Mesothelial cell of epicardium (in vitro differentiated cells): ENCODE results near the gene OR4X1. TPM values are rescaled to one million over a fixed set of nuclear protein-coding genes. Genes with fewer than 3 reads are reported as not detected.
"Not testable (repeated sequence)": the region's sequence is repeated elsewhere in the genome, so short reads cannot be mapped to it uniquely, and the experiment has no call there.

Source experiments
- DNase-seq, 2 experiments: peaks; one replicate each; pipeline ENCODE4 v3.0.0; 2021; ENCODE audit warnings: low spot score in 2 of 2; ENCODE audit not compliant: unreplicated experiment in 2 of 2
- H3K27ac Mint-ChIP-seq: 2 replicates; pipeline ENCODE4 v1.8.0; 2021; ENCODE audit warnings: mixed read lengths
- H3K27me3 Mint-ChIP-seq: 2 replicates; pipeline ENCODE4 v1.8.0; 2021; ENCODE audit warnings: low read depth, mixed read lengths
- H3K36me3 Mint-ChIP-seq: 2 replicates; pipeline ENCODE4 v1.8.0; 2021; ENCODE audit warnings: mixed read lengths
- H3K4me1 Mint-ChIP-seq: 2 replicates; pipeline ENCODE4 v1.8.0; 2021; ENCODE audit warnings: mixed read lengths
- H3K4me3 Mint-ChIP-seq: 2 replicates; pipeline ENCODE4 v1.8.0; 2021; ENCODE audit warnings: mild to moderate bottlenecking, moderate library complexity, mixed read lengths
- H3K9me3 Mint-ChIP-seq: 2 replicates; pipeline ENCODE4 v1.8.0; 2021; ENCODE audit warnings: mixed read lengths
- total RNA-seq: library from RNA; stranded (reverse); gene quantifications from 3 replicates; pipeline ENCODE4 v1.2.1, GENCODE V29; 2021
- TF ChIP-seq, protein P1 (sequence below): fragments of 200-600 bp; sonication (generic); IDR thresholded peaks from one replicate; pipeline ENCODE4 v1.5.0; 2021; ENCODE audit warnings: antibody characterized with exemption; ENCODE audit not compliant: unreplicated experiment

The OR4X1 gene
- total RNA-seq, 1 donor from 2014 or later = not detected

- no peak for DNase-seq
- no peaks in the 10 kb centered on the region for H3K4me1 Mint-ChIP-seq
- H3K27ac Mint-ChIP-seq = no peak overlapping the region
- TF ChIP-seq, protein P1, sequence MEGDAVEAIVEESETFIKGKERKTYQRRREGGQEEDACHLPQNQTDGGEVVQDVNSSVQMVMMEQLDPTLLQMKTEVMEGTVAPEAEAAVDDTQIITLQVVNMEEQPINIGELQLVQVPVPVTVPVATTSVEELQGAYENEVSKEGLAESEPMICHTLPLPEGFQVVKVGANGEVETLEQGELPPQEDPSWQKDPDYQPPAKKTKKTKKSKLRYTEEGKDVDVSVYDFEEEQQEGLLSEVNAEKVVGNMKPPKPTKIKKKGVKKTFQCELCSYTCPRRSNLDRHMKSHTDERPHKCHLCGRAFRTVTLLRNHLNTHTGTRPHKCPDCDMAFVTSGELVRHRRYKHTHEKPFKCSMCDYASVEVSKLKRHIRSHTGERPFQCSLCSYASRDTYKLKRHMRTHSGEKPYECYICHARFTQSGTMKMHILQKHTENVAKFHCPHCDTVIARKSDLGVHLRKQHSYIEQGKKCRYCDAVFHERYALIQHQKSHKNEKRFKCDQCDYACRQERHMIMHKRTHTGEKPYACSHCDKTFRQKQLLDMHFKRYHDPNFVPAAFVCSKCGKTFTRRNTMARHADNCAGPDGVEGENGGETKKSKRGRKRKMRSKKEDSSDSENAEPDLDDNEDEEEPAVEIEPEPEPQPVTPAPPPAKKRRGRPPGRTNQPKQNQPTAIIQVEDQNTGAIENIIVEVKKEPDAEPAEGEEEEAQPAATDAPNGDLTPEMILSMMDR = peak; percentile 19
- H3K27me3 Mint-ChIP-seq = no peaks in the 10 kb centered on the region
- H3K9me3 Mint-ChIP-seq = peaks cover 78% of the 10 kb centered on the region
- no peak overlapping the region for H3K4me3 Mint-ChIP-seq
- H3K36me3 Mint-ChIP-seq = no peaks in the 10 kb centered on the region
Measured at GRCh38 chr11:48307760-48308386, 44.2 kb downstream of the OR4X1 start.

DNA sequence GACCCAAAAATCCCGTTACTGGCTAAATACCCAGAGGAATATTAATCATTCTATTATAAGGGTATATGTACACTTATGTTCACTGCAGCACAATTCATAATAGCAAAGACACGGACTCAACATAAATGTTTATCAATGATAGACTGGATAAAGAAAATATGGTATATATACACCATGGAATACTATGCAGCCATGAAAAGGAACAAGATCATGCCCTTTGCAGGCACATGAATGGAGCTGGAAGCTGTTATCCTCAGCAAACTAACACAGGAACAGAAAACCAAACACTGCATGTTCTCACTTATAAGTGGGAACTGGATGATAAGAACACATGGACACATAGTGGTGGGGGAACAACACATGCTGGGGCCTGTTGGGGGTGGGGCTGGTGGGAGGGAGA lies 49.9 kb downstream of the OR4X1 start:
- H3K27ac Mint-ChIP-seq, H3K4me3 Mint-ChIP-seq, H3K4me1 Mint-ChIP-seq, H3K36me3 Mint-ChIP-seq, H3K27me3 Mint-ChIP-seq, DNase-seq: not testable (repeated sequence)
- H3K9me3 Mint-ChIP-seq = peaks cover 66% of the 10 kb centered on the region

Other genes with a start within 250 kb of the OR4X1 start
- not detected in 3 replicates for gene OR4B1, start 47.1 kb upstream of the OR4X1 start, total RNA-seq
- gene OR4X2, start 18.8 kb upstream of the OR4X1 start, total RNA-seq = not detected in 3 replicates
- not detected in 3 replicates for gene OR4S1, start 42.4 kb downstream of the OR4X1 start, total RNA-seq
- gene OR4C3, start 61.1 kb downstream of the OR4X1 start, total RNA-seq = not detected in 3 replicates
- not detected in 3 replicates for gene OR4C5, start 102.6 kb downstream of the OR4X1 start, total RNA-seq
- gene OR4A47, start 224.9 kb downstream of the OR4X1 start, total RNA-seq = not detected in 3 replicates